Measurements from ENCODE around the gene MKKS. TPM values are rescaled to one million over a fixed set of nuclear protein-coding genes. Genes with fewer than 3 reads are reported as not detected.

The MKKS gene
- total and polyA plus RNA-seq, 2 donors (not counting 1 experiment from before 2014, with no cell fraction given): 6.0 to 12.6 TPM

DNA sequence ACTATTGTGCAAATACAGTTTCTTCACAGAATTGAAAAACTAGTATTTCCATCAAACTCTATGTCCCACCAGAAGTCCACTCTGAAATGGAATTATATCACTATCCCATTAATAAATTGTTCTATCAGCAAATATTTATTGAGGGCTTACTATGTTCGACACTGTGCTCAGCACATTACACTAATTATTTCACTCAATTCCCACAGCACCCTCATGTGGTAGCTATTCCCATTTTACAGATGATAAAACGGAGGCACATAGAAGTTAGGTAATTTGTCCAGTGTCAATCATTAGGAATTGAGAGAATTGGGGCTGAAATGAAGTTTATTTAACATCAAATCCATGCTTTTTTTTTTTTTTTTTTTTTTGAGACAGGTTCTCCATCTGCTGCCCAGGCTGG, 52.5 kb downstream of the MKKS start:
- H3K9me3 Mint-ChIP-seq (ENCODE audit: insufficient read depth): peaks cover 1% of the 10 kb centered on the region
- Histone ChIP-seq H3K27me3 (replicated peaks in 1 of 4; ENCODE audit: control extremely low read depth in 1 of 4, control insufficient read depth in 3 of 4, insufficient read depth in 4 of 4, low read length in 3 of 4) (peaks cover 0 to 6% (median 0%) of the 10 kb centered on the region in 4 experiments), H2AFZ (ENCODE audit: insufficient read depth, low read depth, low read length, poor library complexity, severe bottlenecking) (no peak overlapping the region), H3K27ac (ENCODE audit: low read length in 2 of 2) (no peak overlapping the region), H4K20me1 (ENCODE audit: control insufficient read depth, insufficient read depth, low read length, poor library complexity, severe bottlenecking) (no peaks in the 10 kb centered on the region), H3K79me2 (ENCODE audit: control insufficient read depth, insufficient read depth, low read length) (no peaks in the 10 kb centered on the region), H3K9ac (ENCODE audit: low read length) (no peak overlapping the region), H3K4me3 (ENCODE audit: control extremely low read depth in 1 of 5, extremely low read depth in 1 of 5, insufficient read depth in 1 of 5, low read depth in 2 of 5, low read length in 4 of 5) (no peak overlapping the region), H3K4me2 (replicated peaks; ENCODE audit: low read depth, low read length, poor library complexity, severe bottlenecking) (no peak overlapping the region), H3K4me1 (ENCODE audit: control insufficient read depth in 2 of 2, insufficient read depth in 2 of 2, low read length in 2 of 2) (no peaks in the 10 kb centered on the region), H3K9me3 (ENCODE audit: control extremely low read depth in 1 of 3, control insufficient read depth in 2 of 3, insufficient read depth in 1 of 3, low read length in 2 of 3) (no peaks in the 10 kb centered on the region), H3K36me3 (replicated peaks in 1 of 2; ENCODE audit: control extremely low read depth in 1 of 2, control insufficient read depth in 1 of 2, extremely low read depth in 1 of 2, insufficient read depth in 2 of 2, low read length in 1 of 2) (no peaks in the 10 kb centered on the region)
- ATAC-seq (ENCODE audit: low read depth): no peak
- no peak for DNase-seq
- ChIA-PET CTCF (no interaction called here), POLR2A (no interaction called here)
- H3K4me3 Mint-ChIP-seq: no peak overlapping the region
- H3K4me1 Mint-ChIP-seq: no peaks in the 10 kb centered on the region
- intact Hi-C loops (cut with micrococcal nuclease): no loop called here
- H3K27ac Mint-ChIP-seq: no peak overlapping the region
- no CpG with 5 or more reads among the region's 2 CpGs for WGBS (ENCODE audit: insufficient coverage)
- H3K27me3 Mint-ChIP-seq: peaks cover 16% of the 10 kb centered on the region
- TF ChIP-seq EZH2 (IDR thresholded peaks at IDR 0.05; ENCODE audit: borderline replicate concordance, insufficient read depth, low read depth, low read length, poor library complexity, severe bottlenecking): no peak

DNA sequence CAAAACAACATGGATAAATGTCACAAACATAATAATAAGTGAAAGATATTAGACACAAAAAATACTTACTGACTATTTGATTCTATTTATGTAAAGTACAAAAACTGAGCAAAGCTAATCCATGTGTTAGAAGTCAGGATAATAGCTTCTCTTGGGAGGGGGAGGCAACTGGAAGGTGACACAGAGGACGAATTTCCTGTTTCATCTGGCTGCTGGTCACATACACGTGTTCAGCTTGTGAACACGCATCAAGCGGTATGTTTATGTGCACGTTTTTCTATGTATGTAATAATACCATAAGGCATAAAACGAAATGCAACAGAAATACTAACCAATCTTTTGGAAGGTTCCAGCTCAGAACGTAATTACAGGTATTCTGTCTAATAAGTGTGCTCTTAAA, 54.3 kb downstream of the MKKS start:
- Histone ChIP-seq H3K4me3 (ENCODE audit: control extremely low read depth in 1 of 5, extremely low read depth in 1 of 5, insufficient read depth in 1 of 5, low read depth in 2 of 5, low read length in 4 of 5) (no peak overlapping the region), H3K4me1 (ENCODE audit: control insufficient read depth in 2 of 2, insufficient read depth in 2 of 2, low read length in 2 of 2) (no peaks in the 10 kb centered on the region), H3K27me3 (replicated peaks in 1 of 4; ENCODE audit: control extremely low read depth in 1 of 4, control insufficient read depth in 3 of 4, insufficient read depth in 4 of 4, low read length in 3 of 4) (peaks cover 0 to 6% (median 0%) of the 10 kb centered on the region in 4 experiments), H3K27ac (ENCODE audit: low read length in 2 of 2) (no peak overlapping the region), H4K20me1 (ENCODE audit: control insufficient read depth, insufficient read depth, low read length, poor library complexity, severe bottlenecking) (no peaks in the 10 kb centered on the region), H2AFZ (ENCODE audit: insufficient read depth, low read depth, low read length, poor library complexity, severe bottlenecking) (no peak overlapping the region), H3K9me3 (ENCODE audit: control extremely low read depth in 1 of 3, control insufficient read depth in 2 of 3, insufficient read depth in 1 of 3, low read length in 2 of 3) (peaks cover 0 to 3% (median 0%) of the 10 kb centered on the region in 3 donors), H3K9ac (ENCODE audit: low read length) (no peak overlapping the region), H3K36me3 (replicated peaks in 1 of 2; ENCODE audit: control extremely low read depth in 1 of 2, control insufficient read depth in 1 of 2, extremely low read depth in 1 of 2, insufficient read depth in 2 of 2, low read length in 1 of 2) (no peaks in the 10 kb centered on the region), H3K4me2 (replicated peaks; ENCODE audit: low read depth, low read length, poor library complexity, severe bottlenecking) (no peak overlapping the region), H3K79me2 (ENCODE audit: control insufficient read depth, insufficient read depth, low read length) (no peaks in the 10 kb centered on the region)
- 70% methylated on average over 3 of the region's 7 CpGs for WGBS (ENCODE audit: insufficient coverage)
- Mint-ChIP-seq H3K4me3 (no peak overlapping the region), H3K4me1 (no peaks in the 10 kb centered on the region), H3K9me3 (ENCODE audit: insufficient read depth) (peaks cover 6% of the 10 kb centered on the region), H3K27ac (no peak overlapping the region), H3K27me3 (peaks cover 22% of the 10 kb centered on the region)
- POLR2A ChIA-PET: no interaction called here
- no peak for DNase-seq
- CTCF ChIA-PET: no interaction called here
- intact Hi-C loops (cut with micrococcal nuclease): no loop called here
- TF ChIP-seq EZH2 (IDR thresholded peaks at IDR 0.05; ENCODE audit: borderline replicate concordance, insufficient read depth, low read depth, low read length, poor library complexity, severe bottlenecking): no peak
- TF ChIP-seq, protein P1, sequence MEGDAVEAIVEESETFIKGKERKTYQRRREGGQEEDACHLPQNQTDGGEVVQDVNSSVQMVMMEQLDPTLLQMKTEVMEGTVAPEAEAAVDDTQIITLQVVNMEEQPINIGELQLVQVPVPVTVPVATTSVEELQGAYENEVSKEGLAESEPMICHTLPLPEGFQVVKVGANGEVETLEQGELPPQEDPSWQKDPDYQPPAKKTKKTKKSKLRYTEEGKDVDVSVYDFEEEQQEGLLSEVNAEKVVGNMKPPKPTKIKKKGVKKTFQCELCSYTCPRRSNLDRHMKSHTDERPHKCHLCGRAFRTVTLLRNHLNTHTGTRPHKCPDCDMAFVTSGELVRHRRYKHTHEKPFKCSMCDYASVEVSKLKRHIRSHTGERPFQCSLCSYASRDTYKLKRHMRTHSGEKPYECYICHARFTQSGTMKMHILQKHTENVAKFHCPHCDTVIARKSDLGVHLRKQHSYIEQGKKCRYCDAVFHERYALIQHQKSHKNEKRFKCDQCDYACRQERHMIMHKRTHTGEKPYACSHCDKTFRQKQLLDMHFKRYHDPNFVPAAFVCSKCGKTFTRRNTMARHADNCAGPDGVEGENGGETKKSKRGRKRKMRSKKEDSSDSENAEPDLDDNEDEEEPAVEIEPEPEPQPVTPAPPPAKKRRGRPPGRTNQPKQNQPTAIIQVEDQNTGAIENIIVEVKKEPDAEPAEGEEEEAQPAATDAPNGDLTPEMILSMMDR (IDR thresholded peaks at IDR 0.05): no peak
- ATAC-seq (ENCODE audit: low read depth): no peak
